ENCODE results near the gene RGP1. TPM values are rescaled to one million over a fixed set of nuclear protein-coding genes. Genes with fewer than 3 reads are reported as not detected.

The RGP1 gene
- total RNA-seq, 8 experiments from 2014 or later, result 11.0 to 31.0 (median 14.4) TPM

- WGBS, 10 experiments, result 80 to 93% (median 90%) methylated on average over 2 to 5 of the region's 11 CpGs; no CpG with 5 or more reads in 3 of the 10 experiments
Measured at GRCh38 chr9:35712762-35713400, 36.2 kb upstream of the RGP1 start.

DNA sequence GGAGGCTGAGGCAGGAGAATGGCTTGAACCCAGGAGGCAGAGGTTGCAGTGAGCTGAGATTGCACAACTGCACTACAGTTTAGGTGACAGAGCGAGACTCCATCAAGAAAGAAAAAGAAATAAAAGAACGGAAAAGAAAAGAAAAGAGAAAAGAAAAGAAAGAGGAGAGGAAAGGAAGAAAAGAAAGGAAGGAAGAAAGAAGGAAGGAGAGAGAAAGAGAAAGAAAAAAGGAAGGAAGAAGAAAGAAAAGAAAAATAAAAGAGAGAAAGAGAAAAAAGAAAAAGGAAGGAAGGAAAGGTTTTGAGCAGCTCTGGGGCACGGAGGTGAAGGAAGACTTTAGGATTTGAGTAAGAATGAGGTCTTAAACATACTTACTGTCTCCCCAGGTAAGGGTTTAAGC is 35.5 kb upstream of the RGP1 start:
- no peak for ATAC-seq (replicated peaks in 6 of 8)
- no peaks in the 10 kb centered on the region for H3K4me1 ChIP-seq (replicated peaks in 1 of 2)
- no peak overlapping the region for H3K4me3 ChIP-seq
- H3K27ac ChIP-seq, result no peak overlapping the region
- 88 to 100% (median 98%) methylated on average over 2 to 3 of the region's 3 CpGs for WGBS, 10 experiments
- in situ Hi-C loops (cut with MboI; ENCODE audit: low pct_unique_long_range_greater_than_20kb in 2 of 9, low sequenced_read_pairs in 9 of 9, unreplicated experiment in 9 of 9), result no loop called here

More at GRCh38 chr9:35712762-35713400, 36.2 kb upstream of the RGP1 start:
- Histone ChIP-seq H3K4me1 (replicated peaks in 1 of 2) (no peaks in the 10 kb centered on the region), H3K4me3 (no peak overlapping the region), H3K27ac (no peak overlapping the region)
- peak in 1 of 8 experiments; percentile 44 for ATAC-seq (replicated peaks in 6 of 8)
- in situ Hi-C loops (cut with MboI; ENCODE audit: low pct_unique_long_range_greater_than_20kb in 2 of 9, low sequenced_read_pairs in 9 of 9, unreplicated experiment in 9 of 9), result no loop called here

- WGBS, 10 experiments, result 90 to 100% (median 100%) methylated on average over 2 to 4 of the region's 6 CpGs; no CpG with 5 or more reads in 7 of the 10 experiments
Measured at GRCh38 chr9:35714123-35714522, 35.0 kb upstream of the RGP1 start.

GRCh38 chr9:35714579-35715252 is 34.4 kb upstream of the RGP1 start:
- in situ Hi-C loops (cut with MboI; ENCODE audit: low pct_unique_long_range_greater_than_20kb in 2 of 9, low sequenced_read_pairs in 9 of 9, unreplicated experiment in 9 of 9), result no loop called here
- Histone ChIP-seq H3K27ac (no peak overlapping the region), H3K4me1 (replicated peaks in 1 of 2) (no peaks in the 10 kb centered on the region), H3K4me3 (no peak overlapping the region)
- no peak for ATAC-seq (replicated peaks in 6 of 8)
- WGBS, 10 experiments, result 80 to 100% (median 94%) methylated on average over 3 to 9 of the region's 13 CpGs; no CpG with 5 or more reads in 4 of the 10 experiments

More at GRCh38 chr9:35714123-35714522, 35.0 kb upstream of the RGP1 start:
- no peak overlapping the region for H3K4me3 ChIP-seq
- no peak overlapping the region for H3K27ac ChIP-seq
- no peaks in the 10 kb centered on the region for H3K4me1 ChIP-seq (replicated peaks in 1 of 2)
- no peak for ATAC-seq (replicated peaks in 6 of 8)
- in situ Hi-C loops (cut with MboI; ENCODE audit: low pct_unique_long_range_greater_than_20kb in 2 of 9, low sequenced_read_pairs in 9 of 9, unreplicated experiment in 9 of 9), result no loop called here

GRCh38 chr9:35716230-35716629 is 32.9 kb upstream of the RGP1 start:
- Histone ChIP-seq H3K4me3 (no peak overlapping the region), H3K27ac (no peak overlapping the region), H3K4me1 (replicated peaks in 1 of 2) (no peaks in the 10 kb centered on the region)
- 60 to 100% methylated on average over 1 to 3 of the region's 4 CpGs; no CpG with 5 or more reads in 8 of the 10 experiments for WGBS, 10 experiments
- peak in 1 of 8 experiments; percentile 63 for ATAC-seq (replicated peaks in 6 of 8)
- in situ Hi-C loops (cut with MboI; ENCODE audit: low pct_unique_long_range_greater_than_20kb in 2 of 9, low sequenced_read_pairs in 9 of 9, unreplicated experiment in 9 of 9), result no loop called here

- WGBS, 10 experiments, result 80 to 100% (median 100%) methylated on average over 1 to 10 of the region's 14 CpGs; no CpG with 5 or more reads in 3 of the 10 experiments
- H3K27ac ChIP-seq, result no peak overlapping the region
- in situ Hi-C loops (cut with MboI; ENCODE audit: low pct_unique_long_range_greater_than_20kb in 2 of 9, low sequenced_read_pairs in 9 of 9, unreplicated experiment in 9 of 9), result no loop called here
- no peak for ATAC-seq (replicated peaks in 6 of 8)
- no peak overlapping the region for H3K4me3 ChIP-seq
- H3K4me1 ChIP-seq (replicated peaks in 1 of 2), result no peaks in the 10 kb centered on the region
Measured at GRCh38 chr9:35717132-35717870, 31.8 kb upstream of the RGP1 start.

DNA sequence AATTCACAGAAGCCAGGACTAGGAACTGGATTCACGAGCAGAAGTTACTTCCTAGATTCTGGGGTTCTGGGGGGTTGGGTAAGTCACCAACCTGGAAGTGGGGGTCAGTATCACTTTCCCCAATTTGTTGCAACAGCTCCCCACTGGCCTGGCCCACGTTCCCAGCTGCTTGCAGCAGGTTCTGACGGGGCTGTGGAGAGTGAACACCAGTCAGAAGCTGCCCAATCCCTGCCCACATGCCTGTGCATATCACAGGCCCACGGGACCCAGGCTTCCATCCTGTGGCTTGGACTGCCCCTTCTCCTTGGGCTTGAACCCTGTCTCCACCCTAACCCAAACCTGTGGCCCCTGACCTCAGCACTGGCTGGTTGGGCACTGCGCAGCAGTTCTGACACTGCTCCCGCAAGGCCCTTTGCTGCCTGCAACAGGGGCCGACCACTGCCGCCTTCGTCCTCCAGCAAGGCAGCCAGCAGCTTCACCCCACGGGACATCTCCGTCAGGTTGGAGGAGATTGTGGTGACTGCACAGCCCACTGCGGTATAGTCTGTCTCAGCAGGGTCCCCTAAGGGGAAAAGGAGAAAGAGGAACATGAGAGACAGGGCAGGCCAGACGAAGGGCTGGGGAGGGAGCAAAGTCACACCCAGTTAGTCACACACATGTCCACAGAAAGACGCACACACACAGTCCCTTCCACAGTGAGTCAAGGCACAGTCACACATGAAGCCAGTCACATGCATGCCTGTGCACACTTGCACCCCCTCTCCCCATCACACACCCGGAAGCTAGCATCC is 30.2 kb upstream of the RGP1 start:
- Histone ChIP-seq H3K27ac (no peak overlapping the region), H3K4me1 (replicated peaks in 1 of 2) (no peaks in the 10 kb centered on the region), H3K4me3 (no peak overlapping the region)
- ATAC-seq (replicated peaks in 6 of 8), result no peak
- WGBS, 10 experiments, result 20 to 100% (median 89%) methylated on average over 1 to 8 of the region's 15 CpGs; no CpG with 5 or more reads in 2 of the 10 experiments
- in situ Hi-C loops (cut with MboI; ENCODE audit: low pct_unique_long_range_greater_than_20kb in 2 of 9, low sequenced_read_pairs in 9 of 9, unreplicated experiment in 9 of 9), result no loop called here

- in situ Hi-C loops (cut with MboI; ENCODE audit: low pct_unique_long_range_greater_than_20kb in 2 of 9, low sequenced_read_pairs in 9 of 9, unreplicated experiment in 9 of 9), result no loop called here
- no peak for ATAC-seq (replicated peaks in 6 of 8)
- 83 to 100% (median 97%) methylated on average over 1 to 3 of the region's 4 CpGs; no CpG with 5 or more reads in 4 of the 10 experiments for WGBS, 10 experiments
- Histone ChIP-seq H3K27ac (no peak overlapping the region), H3K4me3 (no peak overlapping the region), H3K4me1 (replicated peaks in 1 of 2) (no peaks in the 10 kb centered on the region)
Measured at GRCh38 chr9:35719546-35719945, 29.5 kb upstream of the RGP1 start.

GRCh38 chr9:35723426-35723825 is 25.7 kb upstream of the RGP1 start:
- Histone ChIP-seq H3K4me1 (replicated peaks in 1 of 2) (peaks cover under 1 to 11% of the 10 kb centered on the region in 2 donors), H3K27ac (no peak overlapping the region), H3K4me3 (no peak overlapping the region)
- in situ Hi-C loops (cut with MboI; ENCODE audit: low pct_unique_long_range_greater_than_20kb in 2 of 9, low sequenced_read_pairs in 9 of 9, unreplicated experiment in 9 of 9), result no loop called here
- WGBS, 10 experiments, result 60 to 100% (median 100%) methylated on average over 1 to 2 of the region's 2 CpGs; no CpG with 5 or more reads in 3 of the 10 experiments
- no peak for ATAC-seq (replicated peaks in 6 of 8)

GRCh38 chr9:35723908-35724307 is 25.2 kb upstream of the RGP1 start:
- no peak overlapping the region for H3K27ac ChIP-seq
- no peak for ATAC-seq (replicated peaks in 6 of 8)
- WGBS, 10 experiments, result 100% methylated on average over 3 of the region's 8 CpGs; no CpG with 5 or more reads in 9 of the 10 experiments
- H3K4me1 ChIP-seq (replicated peaks in 1 of 2), result peaks cover 5 to 15% of the 10 kb centered on the region in 2 donors
- H3K4me3 ChIP-seq, result no peak overlapping the region
- in situ Hi-C loops (cut with MboI; ENCODE audit: low pct_unique_long_range_greater_than_20kb in 2 of 9, low sequenced_read_pairs in 9 of 9, unreplicated experiment in 9 of 9), result no loop called here

DNA sequence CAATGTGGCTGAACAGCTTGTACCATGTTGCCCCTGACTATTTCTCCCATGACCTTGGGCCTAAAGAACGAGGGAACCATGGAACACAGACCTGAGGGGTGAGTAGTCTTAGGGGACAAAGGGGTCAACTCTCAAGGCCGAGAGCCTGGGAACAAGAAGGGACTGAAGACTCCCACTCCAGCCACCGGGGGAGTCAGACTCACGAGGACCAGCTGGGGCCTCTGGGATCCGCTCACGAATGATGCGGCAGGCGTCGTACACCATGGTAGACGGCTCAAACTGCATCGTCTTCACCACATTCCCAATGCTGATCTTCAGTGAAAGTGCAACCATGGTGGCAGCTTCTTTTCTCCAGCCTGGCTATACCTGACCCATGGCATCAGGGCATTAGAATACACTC is 23.7 kb upstream of the RGP1 start:
- Histone ChIP-seq H3K4me3 (no peak overlapping the region), H3K4me1 (replicated peaks in 1 of 2) (peaks cover 17 to 28% of the 10 kb centered on the region in 2 donors), H3K27ac (no peak overlapping the region)
- WGBS, 10 experiments, result 90 to 100% (median 95%) methylated on average over 4 to 8 of the region's 11 CpGs; no CpG with 5 or more reads in 5 of the 10 experiments
- in situ Hi-C loops (cut with MboI; ENCODE audit: low pct_unique_long_range_greater_than_20kb in 2 of 9, low sequenced_read_pairs in 9 of 9, unreplicated experiment in 9 of 9), result no loop called here
- no peak for ATAC-seq (replicated peaks in 6 of 8)

- H3K4me3 ChIP-seq, result no peak overlapping the region
- peaks cover 27 to 36% of the 10 kb centered on the region in 2 donors for H3K4me1 ChIP-seq (replicated peaks in 1 of 2)
- H3K27ac ChIP-seq, result no peak overlapping the region
- 14 to 100% (median 65%) methylated on average over 1 to 3 of the region's 3 CpGs; no CpG with 5 or more reads in 2 of the 10 experiments for WGBS, 10 experiments
- peak in 4 of 8 experiments; percentile 2 to 45 (median 10) for ATAC-seq (replicated peaks in 6 of 8)
- in situ Hi-C loops (cut with MboI; ENCODE audit: low pct_unique_long_range_greater_than_20kb in 2 of 9, low sequenced_read_pairs in 9 of 9, unreplicated experiment in 9 of 9), result no loop called here
Measured at GRCh38 chr9:35726931-35727330, 22.2 kb upstream of the RGP1 start.
